GM21619 (cell line): ENCODE results near the gene ZNF516.

ENCODE experiments used
- ATAC-seq: cut with Tn5 transposase; IDR thresholded peaks from one replicate; pipeline ENCODE4 v1.9.1; 2021; ENCODE audit not compliant: unreplicated experiment

Gene ZNF516

DNA sequence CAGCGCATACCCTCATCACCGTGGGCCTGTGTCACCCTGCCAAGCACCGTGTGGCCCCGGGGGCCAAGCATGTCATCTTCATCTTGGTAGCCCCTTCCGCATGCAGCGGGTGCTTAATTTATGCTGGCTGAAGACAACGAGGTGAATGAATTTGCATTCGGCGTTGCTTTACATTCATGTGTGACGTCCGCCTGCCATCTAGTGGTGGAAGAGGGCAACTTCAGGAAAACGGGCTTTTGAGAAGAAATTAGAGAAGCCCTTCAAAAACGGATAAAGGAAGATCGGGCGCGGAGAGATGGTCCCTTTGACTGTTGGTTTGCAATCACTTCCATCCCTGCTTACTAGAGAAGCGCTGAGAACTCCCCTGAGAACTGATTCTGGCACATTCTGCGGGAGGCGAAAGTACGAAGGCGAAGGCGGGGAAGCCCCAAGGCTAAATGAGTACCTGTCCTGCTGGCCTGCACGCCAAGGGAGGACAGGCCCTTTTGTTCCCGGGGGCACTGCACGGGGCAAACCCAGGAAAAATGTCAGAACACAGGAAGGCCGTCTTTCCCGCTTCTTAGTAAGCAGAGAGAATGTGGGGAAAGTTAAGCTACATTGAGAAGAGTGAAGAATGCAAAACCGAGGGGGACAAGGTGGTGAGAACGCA lies 145.9 kb downstream of the ZNF516 start:
- ATAC-seq = peak; percentile 49

DNA sequence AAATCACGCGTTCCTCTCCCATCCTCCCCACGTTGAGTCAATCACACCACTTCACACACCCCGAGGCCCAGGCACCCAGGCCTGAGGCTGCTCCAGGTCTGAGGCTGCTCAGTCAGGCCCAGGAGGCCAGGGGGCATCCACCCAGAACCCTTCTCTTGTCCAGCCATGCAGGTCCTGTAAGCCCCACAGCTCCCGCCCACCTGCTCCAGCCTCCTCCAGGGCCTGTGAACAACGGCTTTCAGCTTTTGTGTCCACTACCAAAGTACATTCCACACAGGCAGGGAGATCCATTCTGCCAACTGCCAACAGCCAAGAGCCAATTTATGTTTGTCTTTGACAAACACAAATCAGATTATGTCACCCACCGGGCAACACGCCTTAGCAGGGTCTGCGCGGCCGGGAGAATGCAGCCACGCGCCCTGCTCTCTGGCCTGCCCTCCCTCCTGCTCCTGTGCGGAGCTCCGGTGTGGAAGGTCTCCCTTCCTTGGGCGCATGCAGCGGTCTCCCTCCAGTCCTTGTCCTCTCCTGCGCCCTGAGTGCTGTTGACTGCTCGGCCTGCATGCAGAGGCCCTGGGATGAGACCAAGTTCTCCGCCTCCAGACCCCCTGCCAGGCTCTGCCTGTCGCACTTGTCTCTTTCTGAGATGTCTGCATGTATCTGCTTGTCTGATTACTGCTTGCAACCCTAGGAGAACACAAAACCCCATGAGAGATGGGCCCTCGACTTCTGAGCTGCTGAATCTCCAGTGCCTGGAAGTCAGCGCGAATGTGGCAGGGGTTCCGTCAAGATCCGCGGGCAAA lies 146.6 kb downstream of the ZNF516 start:
- no peak for ATAC-seq

DNA sequence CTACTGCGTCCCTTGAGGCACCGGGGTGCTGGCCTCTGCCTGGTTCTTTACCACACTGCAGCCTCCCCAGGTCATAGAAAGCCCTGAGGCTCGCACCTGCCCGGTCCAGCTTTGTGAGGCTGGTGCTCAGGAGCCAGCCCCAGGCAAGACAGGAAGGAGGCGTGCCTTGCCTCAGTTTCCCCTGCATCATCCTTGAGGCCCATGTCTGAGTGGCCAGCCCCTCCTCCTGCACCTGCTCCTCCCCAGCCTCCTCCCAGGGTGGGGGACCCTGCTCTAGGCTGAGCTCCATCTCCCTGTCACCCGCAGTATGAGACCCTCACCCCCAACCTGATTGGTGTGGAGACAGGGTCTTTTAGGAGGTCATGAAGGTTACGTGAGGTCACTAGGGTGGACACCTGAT lies 147.7 kb downstream of the ZNF516 start:
- ATAC-seq = no peak

DNA sequence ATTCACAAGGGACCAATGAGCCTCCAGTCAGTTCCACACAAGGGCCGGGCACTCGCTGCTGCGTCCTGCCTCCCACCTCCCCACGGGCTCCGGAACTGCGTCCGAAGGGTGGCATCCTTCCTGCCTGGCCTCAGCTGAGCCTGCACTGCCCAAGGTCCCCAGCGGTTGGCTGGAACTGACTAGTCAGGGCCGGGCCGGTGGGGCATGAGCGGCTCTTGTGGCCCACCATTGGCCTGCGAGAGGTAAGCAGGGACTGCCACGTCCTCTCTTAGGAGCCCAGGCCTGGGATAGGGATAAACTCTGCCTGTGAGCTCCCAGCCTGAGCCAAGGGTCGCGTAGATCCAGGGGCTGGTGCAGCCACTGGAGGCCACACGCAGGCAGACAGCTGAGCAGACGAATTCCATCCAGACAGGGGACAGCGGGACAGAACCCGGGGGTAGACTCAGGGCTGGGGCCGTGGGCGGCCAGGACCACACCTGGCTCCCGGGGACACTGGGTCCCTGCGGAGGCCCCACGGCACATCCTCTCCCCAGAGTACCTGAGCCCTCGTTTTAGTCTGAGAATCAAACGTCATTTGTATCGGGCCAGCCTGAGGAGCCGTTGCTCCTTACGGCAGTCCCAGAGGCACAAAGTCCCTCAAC lies 148.4 kb downstream of the ZNF516 start:
- ATAC-seq = no peak

DNA sequence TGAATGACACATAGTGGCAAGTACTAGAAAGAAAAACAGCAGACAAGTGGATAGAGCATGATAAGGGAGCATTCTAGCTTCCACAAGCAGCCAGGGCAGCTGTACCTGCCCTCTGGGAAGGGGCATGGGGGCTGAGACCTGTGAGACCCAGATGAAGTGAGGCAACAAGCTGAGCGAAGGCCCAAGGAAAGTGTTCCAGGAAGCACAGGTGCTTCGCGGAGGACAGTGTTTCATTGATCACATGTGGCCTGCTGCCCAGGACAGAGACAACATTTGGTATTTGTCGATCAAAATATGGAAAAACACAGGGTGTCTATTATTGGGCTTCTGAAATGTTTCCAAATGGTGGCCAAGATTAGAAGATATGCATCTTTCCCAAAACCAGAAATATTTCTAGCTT lies 149.1 kb downstream of the ZNF516 start:
- ATAC-seq = no peak

DNA sequence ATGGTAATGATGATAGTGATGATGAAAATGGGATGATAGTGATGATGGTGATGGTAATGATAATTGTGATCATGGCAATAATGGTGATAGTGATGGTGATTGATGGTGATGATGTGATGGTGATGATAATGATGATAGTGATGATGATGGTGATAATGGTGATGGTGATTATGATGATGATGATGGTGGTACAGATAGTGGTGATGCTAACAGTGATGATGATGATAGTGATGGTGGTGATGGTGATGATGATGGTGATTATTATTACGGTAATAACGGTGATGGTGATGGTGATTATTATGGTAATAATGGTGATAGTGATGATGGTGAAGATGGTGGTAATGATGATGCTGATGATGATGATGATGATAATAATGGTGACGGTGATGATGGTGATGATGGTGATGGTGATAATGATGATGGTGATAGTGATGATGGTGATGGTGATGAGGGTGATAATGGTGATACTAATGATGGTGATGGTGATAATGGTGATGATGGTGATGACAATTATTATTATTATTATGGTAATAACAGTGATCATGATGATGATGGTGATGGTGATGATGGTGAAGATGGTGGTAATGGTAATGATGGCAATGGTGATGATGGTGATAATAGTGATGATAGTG lies 151.0 kb downstream of the ZNF516 start:
- no peak for ATAC-seq

DNA sequence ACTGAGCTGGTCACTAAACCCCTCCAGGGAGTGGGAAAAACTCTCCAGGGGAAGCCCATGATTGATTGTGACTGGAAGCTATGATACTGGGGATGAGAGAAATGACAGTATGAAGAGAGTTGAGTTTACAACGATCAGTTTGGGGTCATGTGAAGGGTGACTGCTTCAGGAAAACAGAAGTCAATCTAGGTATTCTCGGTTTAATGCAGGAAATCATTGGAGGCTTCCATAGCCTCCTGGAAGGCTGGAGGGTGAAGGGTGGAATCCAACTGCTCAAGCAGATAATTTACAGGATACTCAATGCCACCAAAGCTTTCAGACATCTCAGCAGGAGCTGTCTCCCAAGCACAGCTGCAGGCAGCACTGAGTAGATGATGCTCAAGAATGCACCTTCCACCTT lies 154.6 kb downstream of the ZNF516 start:
- ATAC-seq = no peak

DNA sequence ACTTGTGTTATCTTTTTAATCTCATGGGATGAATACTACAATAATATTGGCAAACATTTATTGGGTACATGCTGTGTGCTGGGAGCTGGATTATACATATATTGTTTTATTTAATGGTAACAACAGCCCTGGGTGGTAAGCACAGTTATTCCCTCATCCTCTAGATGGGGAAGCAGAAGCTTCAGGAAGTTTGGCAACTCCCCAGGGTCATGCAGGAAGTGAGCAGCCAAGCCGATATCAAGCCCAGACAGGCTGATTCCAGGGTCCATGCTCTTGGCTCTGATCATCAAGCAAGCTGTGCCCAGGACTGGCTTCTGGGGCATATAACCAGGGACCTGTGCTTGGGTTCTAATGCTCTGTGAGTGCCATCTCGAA lies 155.8 kb downstream of the ZNF516 start:
- no peak for ATAC-seq

DNA sequence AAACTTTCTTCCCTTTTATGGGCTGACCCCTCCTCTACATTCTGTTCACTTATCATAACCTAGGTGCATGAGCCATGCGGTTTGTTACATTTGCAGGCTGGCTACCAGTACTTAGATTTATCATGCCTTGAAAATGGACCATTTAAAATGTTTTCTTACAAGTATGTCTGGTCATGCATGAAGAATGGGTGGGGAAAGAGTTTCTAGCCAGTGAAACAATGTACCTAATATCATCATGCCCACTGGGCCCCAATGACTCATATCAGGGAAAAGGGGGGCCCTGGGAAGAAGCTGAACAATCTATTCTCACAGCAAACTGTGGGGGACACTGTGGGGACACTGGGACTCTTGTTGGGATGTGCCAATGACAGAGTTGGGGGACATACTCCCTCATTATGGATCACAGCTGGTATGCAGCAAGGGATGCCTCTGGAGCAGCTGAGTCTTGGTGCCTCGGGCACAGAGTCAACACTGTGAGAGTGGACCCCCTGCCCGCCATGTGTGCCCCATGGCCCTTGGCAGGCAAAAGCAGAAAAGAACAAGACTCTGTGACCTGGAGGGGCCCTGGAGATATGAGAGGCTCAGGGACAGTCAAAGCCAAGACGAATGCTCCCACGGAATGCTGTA lies 156.3 kb downstream of the ZNF516 start:
- no peak for ATAC-seq

DNA sequence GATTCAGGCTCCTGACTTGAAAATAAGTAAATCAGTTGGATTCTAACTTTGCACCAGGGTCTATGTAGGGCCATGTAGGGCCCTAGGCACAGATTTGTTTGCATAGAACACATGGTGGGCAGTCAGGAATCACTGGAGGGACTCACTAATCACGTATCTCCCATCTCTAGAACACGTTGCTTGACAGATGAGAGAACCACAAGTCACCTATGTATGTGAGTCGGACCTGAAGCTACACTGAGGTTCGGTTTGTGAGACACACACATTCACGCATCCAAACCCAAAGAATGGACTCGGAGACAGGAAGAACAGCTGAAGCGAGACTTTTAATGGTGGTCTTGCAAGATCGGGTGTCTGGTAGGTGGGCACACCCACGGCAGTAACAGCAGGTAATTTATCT lies 157.0 kb downstream of the ZNF516 start:
- ATAC-seq = no peak

DNA sequence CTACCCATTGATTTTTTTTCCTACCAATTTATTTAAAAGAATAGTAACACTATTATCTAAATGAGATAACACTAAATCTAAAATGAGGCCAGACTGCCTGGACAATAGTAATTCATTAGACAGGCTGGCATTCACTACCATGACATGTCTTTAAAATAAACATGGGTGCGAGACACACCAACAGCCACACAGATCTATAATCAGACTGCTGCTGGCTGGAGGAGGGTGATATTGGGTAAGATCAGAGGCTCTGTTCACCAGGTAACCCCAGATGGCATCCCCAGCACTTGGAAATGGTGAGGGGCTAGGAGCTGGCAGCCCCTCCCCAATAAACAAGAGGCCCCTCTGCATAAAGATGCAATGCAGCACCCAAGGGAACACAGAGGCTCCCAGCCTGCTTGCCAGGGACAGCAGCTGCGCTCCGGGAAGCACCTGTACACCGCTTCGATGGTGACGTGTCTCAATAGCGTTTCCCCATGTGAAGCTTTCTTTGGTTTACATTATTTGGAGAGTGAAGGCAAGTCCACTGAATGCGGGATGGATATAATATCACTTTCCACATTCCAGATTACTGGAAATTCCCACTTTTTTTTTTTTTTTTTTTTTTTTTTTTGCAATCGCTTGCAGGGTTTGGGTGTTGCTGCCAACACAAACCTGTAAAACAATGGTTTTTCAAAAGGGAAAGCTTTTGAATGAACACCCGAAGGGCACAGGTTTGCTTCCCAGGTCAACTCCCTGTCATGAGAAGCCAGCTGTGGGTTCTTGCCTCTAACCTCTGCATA lies 159.0 kb downstream of the ZNF516 start:
- no peak for ATAC-seq

DNA sequence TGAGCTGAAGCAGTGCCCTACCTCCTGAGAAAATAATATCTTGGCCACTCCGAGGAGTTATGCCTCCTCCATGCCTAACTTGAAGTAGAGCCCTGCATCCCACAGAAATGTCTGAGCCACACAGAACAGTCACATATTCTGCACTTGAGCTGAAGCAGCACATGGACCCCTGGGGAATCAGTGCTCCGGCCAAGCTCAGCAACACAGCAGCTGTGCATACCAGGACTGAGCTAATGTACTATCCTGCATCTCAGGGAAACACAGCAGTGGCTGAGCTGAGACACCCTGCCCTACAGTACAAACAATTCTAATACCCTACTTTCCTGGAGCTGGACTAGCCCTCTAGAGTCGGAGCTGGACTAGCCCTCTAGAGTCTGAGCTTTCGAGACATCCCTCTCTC lies 166.9 kb downstream of the ZNF516 start:
- ATAC-seq = no peak

DNA sequence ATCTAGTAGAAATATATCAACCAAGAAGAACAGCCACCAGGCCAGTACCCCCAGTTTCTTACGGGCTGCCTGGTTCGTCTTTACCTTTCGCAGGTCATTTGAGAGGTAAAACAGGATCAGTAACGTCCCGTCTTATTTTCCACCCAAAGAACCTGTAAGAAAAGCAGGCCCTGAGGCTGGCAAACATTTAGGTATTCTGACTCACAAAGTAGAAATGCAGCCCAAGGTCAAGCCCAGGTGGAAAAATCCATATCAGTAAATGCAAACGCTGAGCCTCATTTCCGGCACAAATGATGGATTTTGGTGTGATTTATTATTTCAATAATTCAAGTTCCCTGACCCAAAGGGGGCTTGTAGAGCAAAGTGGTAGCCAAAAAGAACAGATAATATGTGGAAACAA lies 171.2 kb downstream of the ZNF516 start:
- no peak for ATAC-seq

DNA sequence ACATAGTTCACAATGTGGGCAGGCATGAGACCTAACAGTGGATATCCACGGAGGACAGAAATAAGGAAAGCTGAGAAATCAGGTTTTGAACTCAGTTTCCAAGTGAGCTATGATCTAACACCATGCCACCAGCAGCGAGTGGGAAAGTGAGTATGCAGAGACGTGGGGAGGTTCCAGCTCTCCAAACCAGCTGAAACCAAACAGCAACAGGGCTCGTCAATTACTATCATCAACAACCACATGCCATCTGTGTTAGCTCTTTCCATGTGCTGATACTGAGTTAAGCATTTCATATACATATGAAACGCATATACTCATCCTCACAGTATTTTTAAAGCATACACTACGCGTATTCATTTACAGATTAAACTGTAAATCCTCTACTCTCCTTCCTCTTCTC lies 172.4 kb downstream of the ZNF516 start:
- no peak for ATAC-seq

DNA sequence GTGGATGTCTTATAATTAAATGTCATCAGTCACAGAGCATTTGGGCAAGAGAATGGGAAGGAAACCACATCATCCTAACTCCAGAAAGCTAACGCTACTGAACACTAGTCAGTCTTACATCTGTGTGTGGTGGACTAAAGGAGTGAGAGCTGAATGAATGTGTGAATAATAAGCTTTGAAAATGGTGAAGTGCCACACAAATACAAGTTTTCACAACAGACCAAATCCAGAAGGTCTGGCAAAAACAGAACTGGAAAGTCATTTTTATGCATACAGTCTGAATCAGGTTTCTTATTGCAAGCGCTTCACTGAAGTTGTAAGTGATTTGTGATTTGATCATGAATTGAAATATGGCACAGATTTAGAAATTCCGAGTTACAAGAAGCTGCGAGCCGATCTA lies 175.7 kb downstream of the ZNF516 start:
- no peak for ATAC-seq

DNA sequence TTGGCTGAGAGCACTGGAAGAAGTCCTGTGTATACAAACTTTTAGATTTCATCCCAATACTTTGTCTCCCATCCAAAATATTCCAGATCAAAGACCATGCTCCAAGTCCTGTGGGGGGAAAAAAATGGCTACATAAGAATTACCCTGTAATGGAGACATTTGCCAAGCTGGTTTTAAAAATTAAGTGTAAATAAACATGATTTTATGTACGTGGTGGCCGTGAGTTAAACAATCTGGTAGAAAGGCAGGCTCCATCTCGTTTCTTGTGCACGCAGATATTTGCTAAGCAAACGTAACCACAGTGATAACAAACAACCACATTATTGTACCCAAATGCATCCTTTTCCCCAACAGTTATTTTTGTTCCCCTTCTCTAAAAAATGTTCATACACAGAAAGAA lies 176.4 kb downstream of the ZNF516 start:
- no peak for ATAC-seq

DNA sequence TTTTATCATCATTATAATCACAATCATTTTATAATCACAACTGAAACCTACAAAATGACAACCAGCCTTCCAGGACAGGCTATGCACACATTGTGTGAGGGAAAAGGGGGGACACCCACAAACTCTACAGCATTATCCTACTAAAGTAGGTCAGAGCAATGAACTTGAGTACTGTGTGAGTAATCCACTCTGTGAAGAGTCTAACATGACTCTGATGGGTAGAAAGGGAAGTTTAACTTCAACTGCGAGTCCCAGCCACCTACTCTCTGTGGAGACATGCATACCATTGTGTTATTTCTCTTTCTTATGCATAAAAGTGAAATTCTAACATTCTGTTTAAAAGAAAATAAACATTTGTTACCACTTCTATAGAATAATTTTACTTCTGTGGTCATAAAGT lies 177.9 kb downstream of the ZNF516 start:
- ATAC-seq = no peak

DNA sequence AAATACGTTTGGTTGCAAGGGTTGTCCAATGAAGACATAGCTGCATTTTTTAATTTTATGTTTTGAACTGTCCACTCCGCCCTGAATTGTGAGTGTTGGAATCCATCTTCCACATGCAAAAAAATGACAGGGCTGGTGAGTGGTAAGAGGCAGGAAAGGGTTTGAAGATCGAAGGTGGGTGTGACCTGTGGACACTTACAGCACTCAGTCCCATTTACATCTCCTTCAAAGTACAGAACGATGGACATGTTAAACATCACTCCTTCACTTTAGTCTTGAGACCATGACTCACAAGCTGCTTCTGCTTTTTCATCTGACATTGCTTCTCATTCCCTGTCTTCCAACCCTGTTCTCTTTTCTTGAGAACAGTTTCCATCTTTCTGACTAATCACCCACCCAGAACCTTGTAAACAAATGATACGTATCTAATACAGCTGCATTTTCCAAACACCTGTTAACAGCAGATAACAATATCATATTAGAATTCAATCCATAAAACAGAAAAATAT lies 179.3 kb downstream of the ZNF516 start:
- no peak for ATAC-seq

DNA sequence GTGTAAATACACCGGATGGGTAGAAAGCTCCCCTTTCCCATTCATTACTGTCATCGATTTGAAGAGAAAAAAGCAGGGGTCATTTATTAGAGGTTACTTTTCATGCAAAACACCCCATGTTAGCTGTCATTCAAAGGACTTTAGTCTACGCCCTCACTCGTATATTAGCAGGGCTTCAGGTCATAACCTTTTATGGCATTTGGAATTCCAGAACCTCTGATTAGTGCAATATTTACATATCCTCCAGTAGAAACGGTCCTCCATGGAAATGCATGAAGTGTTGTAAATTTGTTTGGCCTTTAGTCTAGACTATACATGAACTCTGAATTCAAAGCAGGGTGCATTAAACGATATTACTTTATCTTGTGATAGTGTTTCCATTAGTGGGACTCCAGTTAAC lies 180.5 kb downstream of the ZNF516 start:
- ATAC-seq = no peak

DNA sequence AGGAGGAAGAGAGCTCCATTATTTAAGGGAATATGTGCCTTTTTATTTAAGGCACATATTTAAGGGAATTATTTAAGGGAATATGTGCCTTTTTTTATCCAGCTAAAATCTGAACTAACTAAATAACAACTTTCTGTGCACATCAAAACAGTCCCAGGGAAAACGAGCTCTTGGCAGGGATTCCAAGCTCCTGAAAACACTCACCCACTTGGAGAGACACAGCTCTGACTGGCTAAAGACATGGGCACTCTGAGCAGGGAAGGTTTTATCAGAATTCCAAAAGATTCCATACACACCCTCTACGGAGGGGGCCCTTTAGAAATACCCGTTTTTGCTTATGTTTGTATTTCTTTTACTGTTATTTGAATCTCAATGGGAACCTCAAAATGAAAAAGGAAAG lies 181.0 kb downstream of the ZNF516 start:
- ATAC-seq = no peak
